GM13976 (cell line): ENCODE results near the gene LRRC30.

Experiments used
- DNase-seq: peaks from one replicate; pipeline ENCODE4 v3.0.0; 2012; ENCODE audit warnings: low spot score
- in situ Hi-C: fragments of 300-500 bp; cut with MboI; formaldehyde crosslinking; loops from one replicate; pipeline ENCODE4 v1.12.0; 2022; ENCODE audit warnings: low sequenced_read_pairs, mixed read lengths, inconsistent platforms; ENCODE audit not compliant: unreplicated experiment
- TF ChIP-seq, protein P1 (sequence below): IDR thresholded peaks from 2 replicates; pipeline ENCODE4 v1.5.1; 2012; ENCODE audit warnings: borderline replicate concordance, mild to moderate bottlenecking; ENCODE audit not compliant: insufficient read depth; ENCODE audit errors: extremely low read depth, missing control alignments, control extremely low read depth

LRRC30 gene

DNA sequence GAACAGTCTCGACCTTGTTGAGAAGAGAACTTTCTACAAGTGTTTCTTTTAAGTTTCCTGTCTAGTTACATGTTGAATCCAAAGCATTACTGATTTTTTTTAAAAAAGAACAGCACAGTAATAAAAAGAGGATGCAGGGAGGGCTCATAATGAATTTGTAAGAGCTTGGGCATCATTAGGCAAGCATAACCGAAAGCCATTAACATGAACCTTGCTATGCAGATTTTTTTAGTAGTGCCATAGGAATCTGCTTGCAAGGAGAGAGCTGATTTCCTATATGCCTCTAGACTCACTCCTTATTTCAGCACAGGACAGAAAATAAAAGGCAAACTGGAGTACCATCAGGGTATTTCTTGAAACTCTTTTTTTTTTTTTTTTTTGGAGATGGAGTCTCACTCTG lies 5.2 kb downstream of the LRRC30 start:
- no peak for DNase-seq
- in situ Hi-C loops: loop anchor here (25.0 kb wide), 1 partner anchor 101 kb away; no protein-coding TSS in a partner anchor
- TF ChIP-seq, protein P1, sequence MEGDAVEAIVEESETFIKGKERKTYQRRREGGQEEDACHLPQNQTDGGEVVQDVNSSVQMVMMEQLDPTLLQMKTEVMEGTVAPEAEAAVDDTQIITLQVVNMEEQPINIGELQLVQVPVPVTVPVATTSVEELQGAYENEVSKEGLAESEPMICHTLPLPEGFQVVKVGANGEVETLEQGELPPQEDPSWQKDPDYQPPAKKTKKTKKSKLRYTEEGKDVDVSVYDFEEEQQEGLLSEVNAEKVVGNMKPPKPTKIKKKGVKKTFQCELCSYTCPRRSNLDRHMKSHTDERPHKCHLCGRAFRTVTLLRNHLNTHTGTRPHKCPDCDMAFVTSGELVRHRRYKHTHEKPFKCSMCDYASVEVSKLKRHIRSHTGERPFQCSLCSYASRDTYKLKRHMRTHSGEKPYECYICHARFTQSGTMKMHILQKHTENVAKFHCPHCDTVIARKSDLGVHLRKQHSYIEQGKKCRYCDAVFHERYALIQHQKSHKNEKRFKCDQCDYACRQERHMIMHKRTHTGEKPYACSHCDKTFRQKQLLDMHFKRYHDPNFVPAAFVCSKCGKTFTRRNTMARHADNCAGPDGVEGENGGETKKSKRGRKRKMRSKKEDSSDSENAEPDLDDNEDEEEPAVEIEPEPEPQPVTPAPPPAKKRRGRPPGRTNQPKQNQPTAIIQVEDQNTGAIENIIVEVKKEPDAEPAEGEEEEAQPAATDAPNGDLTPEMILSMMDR: no peak

DNA sequence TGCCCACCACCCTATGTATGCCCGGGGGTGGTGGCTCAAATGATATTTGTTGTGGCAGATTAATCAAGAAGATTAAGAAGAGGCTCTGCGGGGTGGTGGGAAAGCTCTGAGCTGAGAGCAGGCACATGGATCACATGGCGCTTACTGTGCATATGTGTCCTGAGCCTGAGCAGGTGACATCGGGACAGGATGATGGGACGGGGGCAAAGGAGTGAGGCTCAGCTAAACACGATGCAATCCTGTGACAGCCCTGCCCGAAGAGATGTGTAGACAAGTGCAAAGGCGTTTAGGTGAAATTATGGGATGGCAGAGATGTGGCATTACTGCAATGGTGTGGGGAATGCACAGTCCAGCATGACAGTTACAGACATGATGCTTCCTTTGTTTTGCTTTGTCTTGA lies 6.0 kb downstream of the LRRC30 start:
- TF ChIP-seq, protein P1: no peak
- in situ Hi-C loops: loop anchor here (25.0 kb wide), 1 partner anchor 100 kb away; no protein-coding TSS in a partner anchor
- no peak for DNase-seq

DNA sequence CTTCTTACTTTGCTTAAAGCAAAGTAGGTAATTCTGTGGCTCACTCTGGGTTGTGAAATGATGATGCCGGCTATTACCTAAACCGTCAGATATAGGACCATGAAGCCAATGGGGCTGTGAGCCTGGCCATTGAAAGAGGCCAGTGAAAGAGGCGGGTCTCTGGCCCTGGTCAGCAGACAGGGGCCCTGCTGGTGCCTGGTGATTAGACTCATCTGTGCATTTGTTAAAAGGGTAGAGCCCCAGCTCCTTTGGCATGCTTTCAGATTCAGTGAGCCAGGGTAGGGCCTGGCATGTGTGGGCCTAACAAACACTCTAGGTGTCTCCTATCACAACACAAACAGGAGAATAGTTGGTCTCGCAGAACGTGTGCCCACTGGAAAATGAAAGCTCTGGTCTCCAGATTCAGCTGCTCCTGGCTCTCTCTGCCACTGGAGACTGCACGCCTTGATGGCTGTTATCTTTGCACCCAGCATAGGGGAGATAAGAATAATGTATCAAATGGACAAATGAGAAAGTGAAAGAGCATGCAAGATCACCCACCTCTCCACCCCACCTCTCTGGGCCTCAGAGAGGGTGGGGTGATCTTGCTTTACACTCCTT lies 6.9 kb downstream of the LRRC30 start:
- DNase-seq: no peak
- in situ Hi-C loops: loop anchor here (25.0 kb wide), 1 partner anchor 100 kb away; no protein-coding TSS in a partner anchor
- TF ChIP-seq, protein P1: no peak

DNA sequence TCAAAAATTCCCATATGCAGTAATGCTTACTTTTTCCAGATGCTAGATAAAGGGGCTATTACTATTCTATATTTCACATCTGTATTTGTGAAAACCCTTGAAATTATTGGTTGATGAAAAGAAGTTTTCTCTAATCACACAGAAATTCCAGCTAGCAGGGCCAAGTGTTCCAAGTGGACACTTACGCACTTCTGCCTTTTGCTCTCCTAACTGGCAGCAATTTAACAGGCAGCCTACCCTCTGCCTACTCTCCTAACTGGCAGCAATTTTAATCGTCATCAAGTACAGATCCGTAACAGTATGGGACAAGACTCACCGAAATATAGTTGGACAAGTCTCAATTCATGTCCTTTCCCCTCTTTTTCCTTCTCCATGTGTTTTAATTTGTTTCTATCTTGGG lies 12.0 kb downstream of the LRRC30 start:
- DNase-seq: no peak
- TF ChIP-seq, protein P1: no peak
- in situ Hi-C loops: loop anchor here (25.0 kb wide), 1 partner anchor 94 kb away; no protein-coding TSS in a partner anchor

DNA sequence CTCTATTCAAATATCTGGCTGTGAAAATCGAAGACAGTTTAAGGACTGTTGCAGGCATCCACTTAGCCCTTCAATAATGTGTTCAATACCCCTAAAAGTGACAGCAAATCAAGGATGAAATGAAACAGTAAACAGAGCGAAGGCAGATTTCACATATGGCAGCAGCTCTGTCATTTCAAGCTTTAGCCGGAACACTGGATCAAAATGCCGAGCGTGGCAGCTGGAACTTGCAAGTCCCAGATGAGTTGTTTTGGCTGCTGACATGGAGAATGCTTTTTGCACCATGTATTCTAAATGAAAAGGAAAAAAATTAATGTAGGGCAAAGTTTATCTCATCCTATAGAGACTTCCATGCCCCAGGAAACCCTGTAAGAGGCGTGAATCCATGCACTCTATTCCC lies 18.0 kb downstream of the LRRC30 start:
- no peak for DNase-seq
- in situ Hi-C loops: loop anchor here (25.0 kb wide), 1 partner anchor 88 kb away; no protein-coding TSS in a partner anchor
- TF ChIP-seq, protein P1: no peak

DNA sequence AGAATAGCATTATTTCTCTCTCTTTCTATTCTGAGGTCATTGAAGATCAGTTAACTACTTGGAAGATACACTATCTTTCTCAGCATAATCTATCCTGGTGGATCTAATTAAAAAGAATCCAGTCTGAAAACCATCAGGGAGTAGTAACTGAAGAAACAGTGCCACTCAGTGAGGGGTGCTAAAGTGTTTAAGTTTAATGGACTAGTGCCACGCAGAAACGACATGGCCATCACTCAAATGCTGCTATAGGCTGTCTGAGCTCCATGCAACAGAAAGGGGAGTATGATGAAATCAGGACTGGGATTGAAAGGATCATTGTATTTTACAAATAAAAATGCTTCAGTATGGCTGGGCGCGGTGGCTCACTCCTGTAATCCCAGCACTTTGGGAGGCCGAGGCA lies 23.3 kb downstream of the LRRC30 start:
- DNase-seq: no peak
- in situ Hi-C loops: no loop called here
- TF ChIP-seq, protein P1: no peak
